Fibroblast of mammary gland (primary cell): ENCODE data around the gene IDUA.

Experiments used
- DNase-seq: peaks from one replicate; pipeline ENCODE4 v3.0.0-alpha.2; 2010; ENCODE audit warnings: low read depth
- H3K4me3 ChIP-seq: 2 replicates; pipeline ENCODE4 v1.5.1; 2011; ENCODE audit warnings: low read depth, mild to moderate bottlenecking, low read length, moderate library complexity; ENCODE audit not compliant: control insufficient read depth
- TF ChIP-seq, protein P1 (sequence below): conservative IDR thresholded peaks from 2 replicates; pipeline ENCODE4 v1.5.1; 2011; ENCODE audit warnings: low read depth, low read length, inconsistent platforms; ENCODE audit not compliant: control insufficient read depth, insufficient read depth

Gene IDUA

DNA sequence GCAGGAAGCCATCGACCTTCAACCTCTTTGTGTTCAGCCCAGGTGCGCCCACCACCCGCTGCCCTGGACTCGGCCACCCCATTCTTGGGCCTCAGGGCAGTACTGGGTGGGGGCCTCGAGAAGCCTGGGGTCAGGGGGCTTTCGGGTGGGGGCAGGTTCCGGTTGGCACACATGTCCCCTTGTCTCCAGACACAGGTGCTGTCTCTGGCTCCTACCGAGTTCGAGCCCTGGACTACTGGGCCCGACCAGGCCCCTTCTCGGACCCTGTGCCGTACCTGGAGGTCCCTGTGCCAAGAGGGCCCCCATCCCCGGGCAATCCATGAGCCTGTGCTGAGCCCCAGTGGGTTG lies 17.2 kb downstream of the IDUA start:
- TF ChIP-seq, protein P1, sequence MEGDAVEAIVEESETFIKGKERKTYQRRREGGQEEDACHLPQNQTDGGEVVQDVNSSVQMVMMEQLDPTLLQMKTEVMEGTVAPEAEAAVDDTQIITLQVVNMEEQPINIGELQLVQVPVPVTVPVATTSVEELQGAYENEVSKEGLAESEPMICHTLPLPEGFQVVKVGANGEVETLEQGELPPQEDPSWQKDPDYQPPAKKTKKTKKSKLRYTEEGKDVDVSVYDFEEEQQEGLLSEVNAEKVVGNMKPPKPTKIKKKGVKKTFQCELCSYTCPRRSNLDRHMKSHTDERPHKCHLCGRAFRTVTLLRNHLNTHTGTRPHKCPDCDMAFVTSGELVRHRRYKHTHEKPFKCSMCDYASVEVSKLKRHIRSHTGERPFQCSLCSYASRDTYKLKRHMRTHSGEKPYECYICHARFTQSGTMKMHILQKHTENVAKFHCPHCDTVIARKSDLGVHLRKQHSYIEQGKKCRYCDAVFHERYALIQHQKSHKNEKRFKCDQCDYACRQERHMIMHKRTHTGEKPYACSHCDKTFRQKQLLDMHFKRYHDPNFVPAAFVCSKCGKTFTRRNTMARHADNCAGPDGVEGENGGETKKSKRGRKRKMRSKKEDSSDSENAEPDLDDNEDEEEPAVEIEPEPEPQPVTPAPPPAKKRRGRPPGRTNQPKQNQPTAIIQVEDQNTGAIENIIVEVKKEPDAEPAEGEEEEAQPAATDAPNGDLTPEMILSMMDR = no peak
- no peak for DNase-seq
- no peak overlapping the region for H3K4me3 ChIP-seq

DNA sequence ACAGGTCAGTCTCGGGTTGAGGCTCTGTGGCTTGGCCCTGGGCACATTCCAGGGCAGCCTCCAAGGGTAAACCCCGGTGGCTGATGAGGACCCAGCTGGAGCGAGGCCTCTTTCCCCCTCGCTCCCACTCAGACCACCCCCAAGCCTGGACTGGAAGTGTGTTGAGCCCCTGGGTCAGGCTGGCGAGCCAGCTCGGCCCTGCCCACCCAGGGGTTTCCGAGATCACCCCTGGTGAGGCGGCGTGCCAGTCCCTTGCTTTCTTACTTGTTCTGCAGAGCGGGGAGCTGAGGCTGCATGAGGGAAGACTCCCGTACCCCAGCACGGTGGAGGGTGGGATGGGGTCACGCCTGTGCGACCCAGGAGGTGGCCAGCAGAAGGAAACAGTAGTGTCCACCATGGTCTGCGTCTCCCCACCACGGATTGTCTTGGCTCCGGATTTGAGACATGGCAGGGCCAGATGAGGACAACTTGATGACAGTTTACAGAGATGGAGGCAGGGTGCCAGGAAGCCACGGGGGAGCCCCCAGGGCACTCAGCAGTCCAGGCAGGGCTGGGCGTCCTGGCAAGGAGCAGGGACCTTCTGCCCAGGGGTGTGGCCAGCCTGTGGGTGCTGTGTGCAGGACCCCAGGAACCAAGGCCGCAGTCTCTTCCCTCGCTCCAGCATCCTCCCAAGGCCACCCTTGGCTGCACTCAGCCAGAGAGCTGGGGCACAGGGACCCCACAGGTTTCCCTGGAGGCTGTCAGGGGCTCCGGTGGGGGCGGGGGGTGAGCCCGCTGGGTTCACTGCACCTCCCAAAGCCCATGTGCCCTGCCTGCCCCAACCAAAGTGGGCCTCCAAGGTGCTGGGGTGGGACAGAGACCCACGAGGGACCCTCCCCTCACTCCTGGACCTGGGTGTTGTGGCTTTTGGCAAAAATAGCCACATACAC lies 18.0 kb downstream of the IDUA start:
- DNase-seq = no peak
- TF ChIP-seq, protein P1 = no peak
- no peak overlapping the region for H3K4me3 ChIP-seq

DNA sequence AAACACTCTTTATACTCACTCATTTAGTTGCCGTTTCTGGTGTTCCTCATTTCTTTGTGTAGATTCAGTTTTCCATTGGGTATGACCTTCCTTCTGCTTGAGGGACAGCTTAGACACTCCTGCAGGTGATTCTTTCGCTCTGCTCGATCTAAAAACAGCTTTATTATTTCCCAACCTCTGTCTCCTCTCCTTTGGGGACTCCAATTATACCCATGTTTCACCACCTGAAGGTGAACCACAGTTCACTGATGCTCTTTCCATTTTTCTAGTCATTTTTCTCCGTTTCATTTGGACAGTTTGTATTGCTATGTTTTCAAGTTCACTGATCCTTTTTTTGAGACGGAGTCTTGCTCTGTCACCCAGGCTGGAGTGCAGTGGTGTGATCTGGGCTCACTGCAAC lies 20.0 kb downstream of the IDUA start:
- no peak for DNase-seq
- TF ChIP-seq, protein P1 = no peak
- H3K4me3 ChIP-seq = no peak overlapping the region

DNA sequence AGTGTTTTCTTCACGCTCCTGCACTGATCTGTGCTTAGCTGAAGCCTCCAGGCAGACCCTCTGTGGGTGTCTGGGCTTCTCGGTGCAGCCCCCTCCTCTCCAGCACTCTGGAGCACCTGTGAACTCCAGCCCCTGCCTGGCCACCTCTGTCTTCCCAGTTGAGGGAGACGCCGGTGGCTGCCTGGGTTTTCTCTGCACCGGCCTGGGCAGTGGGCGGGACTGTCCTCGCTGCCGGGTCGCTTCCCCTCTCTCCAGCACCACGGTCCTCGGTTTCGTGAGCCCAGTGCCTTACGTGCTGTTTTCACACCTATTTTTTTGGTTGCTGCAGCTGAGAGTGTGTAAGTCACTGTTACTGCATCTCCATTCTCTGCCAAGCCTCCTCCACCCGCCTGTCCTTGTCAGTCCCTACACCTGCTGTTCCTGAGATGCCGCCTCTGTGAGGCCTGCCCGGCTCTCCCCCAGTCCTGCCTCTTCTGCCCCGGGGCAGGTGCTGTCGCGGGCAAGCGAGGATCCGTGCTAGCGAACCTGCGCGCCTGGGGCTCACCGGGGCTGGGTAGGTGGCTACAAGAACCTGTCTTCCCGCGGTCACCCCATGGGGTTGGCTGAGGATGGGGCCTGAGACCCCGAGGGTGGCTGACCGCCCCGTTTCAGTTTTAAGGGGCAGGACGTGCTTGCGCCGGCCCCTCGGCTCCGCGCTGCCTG lies 22.1 kb downstream of the IDUA start:
- TF ChIP-seq, protein P1 = no peak
- DNase-seq = no peak
- peak overlapping the region; percentile 54 for H3K4me3 ChIP-seq

DNA sequence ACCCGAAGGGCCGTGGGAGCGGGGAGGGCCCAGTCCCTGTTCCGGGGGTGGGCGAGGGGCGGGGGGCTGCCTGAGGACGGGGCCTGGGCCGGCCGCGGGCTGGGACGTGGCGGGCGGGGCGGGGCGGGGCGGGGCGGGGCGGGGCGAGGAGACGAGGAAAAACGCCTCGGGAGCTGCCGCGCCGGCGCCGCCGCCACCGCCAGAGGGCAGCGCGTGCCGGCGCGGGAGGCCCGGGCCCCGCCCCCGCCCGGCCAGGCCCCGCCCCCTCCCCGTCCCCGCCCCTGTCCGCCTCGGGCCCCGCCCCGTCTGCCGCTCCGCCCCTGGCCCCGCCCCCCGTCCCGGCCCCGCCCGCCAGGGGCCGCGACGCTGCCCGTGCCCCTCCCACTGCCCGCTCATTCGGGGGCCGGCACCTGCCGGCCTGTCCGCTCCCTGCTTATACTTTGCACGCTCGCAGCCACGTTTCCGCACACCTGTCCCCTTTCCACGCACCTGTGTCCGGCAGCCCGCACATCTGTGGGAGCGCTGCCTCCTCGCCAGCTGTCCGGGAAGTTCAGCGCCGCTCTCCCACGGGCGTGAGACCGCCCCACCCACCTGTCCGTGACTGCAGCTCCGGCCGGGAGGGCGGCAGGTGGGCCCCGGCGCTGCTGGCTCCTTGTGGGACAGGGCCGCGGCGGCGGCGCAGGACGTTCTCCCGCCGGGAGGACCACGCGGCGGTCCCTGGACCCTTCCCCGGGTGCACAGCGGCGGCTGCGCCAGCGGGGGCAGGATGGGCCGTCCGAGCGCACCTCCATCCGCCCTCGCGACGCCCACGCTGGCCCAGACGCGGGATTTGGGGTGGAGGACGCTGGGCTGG lies 22.9 kb downstream of the IDUA start:
- DNase-seq = peak; percentile 33
- TF ChIP-seq, protein P1 = no peak

DNA sequence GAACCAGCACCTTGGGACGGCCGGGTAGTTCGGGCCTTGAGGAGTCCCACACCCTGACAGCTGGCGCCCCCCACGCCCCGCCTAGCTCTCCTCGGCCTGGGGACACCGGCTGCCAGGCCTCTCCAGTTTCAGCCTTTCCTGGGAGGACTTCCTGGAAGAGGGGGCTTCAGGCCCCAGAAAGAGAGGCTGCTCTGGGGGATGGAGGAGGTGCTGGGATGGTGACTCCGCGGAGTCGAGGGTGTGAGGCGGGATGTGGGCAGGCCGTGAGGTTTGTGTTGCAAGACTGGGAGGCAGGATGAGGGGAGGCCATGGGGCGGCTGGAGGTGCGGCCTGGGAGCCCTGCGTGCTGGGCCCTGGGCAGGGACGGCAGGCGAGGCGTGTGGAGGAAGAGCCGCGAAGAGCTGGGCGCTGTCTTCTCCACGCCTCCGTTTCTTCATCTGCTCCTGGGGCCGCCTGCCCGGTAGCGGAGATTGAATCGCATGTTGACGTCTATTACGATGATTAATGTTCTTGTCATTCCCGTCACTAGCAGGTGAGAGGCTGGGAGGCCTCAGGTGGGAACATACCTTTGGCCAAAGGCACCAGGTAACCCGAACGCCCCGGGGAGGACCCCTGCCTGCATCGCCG lies 23.7 kb downstream of the IDUA start:
- DNase-seq = peak; percentile 90
- TF ChIP-seq, protein P1 = no peak
- H3K4me3 ChIP-seq = peak overlapping the region; percentile 2

More for the DNA sequence above, 22.9 kb downstream of the IDUA start:
- H3K4me3 ChIP-seq = peak overlapping the region; percentile 54
